Measurements from ENCODE around the gene PIGZ. TPM values are rescaled to one million over a fixed set of nuclear protein-coding genes. Genes with fewer than 3 reads are reported as not detected.

The PIGZ gene
- total RNA-seq, 4 donors from 2014 or later = 5.5 to 10.2 (median 8.4) TPM

- peak; percentile 51 for ATAC-seq (ENCODE audit: low FRiP score)
Measured at GRCh38 chr3:196969134-196969659, 564 bp upstream of the PIGZ start.

GRCh38 chr3:196967412-196968232 lies 1.0 kb downstream of the PIGZ start:
- no peak for TF ChIP-seq CTCF (IDR thresholded peaks at IDR 0.05)
- ATAC-seq (ENCODE audit: low FRiP score) (no peak), DNase-seq (ENCODE audit: low spot score) (no peak)

More at GRCh38 chr3:196969134-196969659, 564 bp upstream of the PIGZ start:
- no peak for DNase-seq (ENCODE audit: low spot score)
- no peak for TF ChIP-seq CTCF (IDR thresholded peaks at IDR 0.05)

GRCh38 chr3:196966526-196967401 lies 1.9 kb downstream of the PIGZ start:
- TF ChIP-seq CTCF (IDR thresholded peaks at IDR 0.05) = no peak
- DNase-seq (ENCODE audit: low spot score) (no peak), ATAC-seq (ENCODE audit: low FRiP score) (no peak)

GRCh38 chr3:196965804-196966173 lies 2.8 kb downstream of the PIGZ start:
- TF ChIP-seq CTCF (IDR thresholded peaks at IDR 0.05) = no peak
- DNase-seq (ENCODE audit: low spot score) = no peak
- no peak for ATAC-seq (ENCODE audit: low FRiP score)

- ATAC-seq (ENCODE audit: low FRiP score) = no peak
- no peak for DNase-seq (ENCODE audit: low spot score)
Measured at GRCh38 chr3:196965112-196965803, 3.4 kb downstream of the PIGZ start.

More at GRCh38 chr3:196965112-196965803, 3.4 kb downstream of the PIGZ start:
- TF ChIP-seq CTCF (IDR thresholded peaks at IDR 0.05) = no peak

Measured in omental fat pad (tissue), 4 donors.